ENCODE results near the gene ST8SIA5. TPM values are rescaled to one million over a fixed set of nuclear protein-coding genes. Genes with fewer than 3 reads are reported as not detected.

The ST8SIA5 gene
- total RNA-seq, 1 experiment from 2014 or later, result 5.4 TPM

DNA sequence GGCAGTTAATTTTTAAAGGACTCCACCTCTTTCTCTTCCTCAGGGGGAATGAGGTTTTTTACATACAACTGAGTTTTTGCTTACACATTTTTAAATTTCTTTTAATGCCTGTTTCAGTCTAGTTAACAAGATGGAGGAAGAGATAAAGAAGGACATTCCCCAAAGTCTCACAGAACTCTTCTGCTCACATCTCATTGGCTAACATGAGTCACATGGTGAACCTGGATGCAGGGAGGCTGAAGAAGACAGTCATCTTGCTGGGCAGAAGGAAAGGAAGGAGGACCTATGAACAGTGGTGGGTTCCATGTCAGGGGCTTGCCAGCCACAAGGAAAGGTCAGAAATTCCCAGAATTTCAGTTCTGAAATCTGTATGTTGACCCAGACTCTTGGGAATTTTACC is 10.4 kb upstream of the ST8SIA5 start:
- POLR2A ChIA-PET, result no interaction called here
- H3K27me3 Mint-ChIP-seq (ENCODE audit: low read depth), result peaks cover 5% of the 10 kb centered on the region
- no peaks in the 10 kb centered on the region for H3K36me3 Mint-ChIP-seq
- no peak overlapping the region for H3K4me3 Mint-ChIP-seq
- H3K9me3 Mint-ChIP-seq, result no peaks in the 10 kb centered on the region
- H3K27ac Mint-ChIP-seq, result no peak overlapping the region
- H3K4me1 Mint-ChIP-seq, result peaks cover 34% of the 10 kb centered on the region
- ATAC-seq (no peak), DNase-seq (ENCODE audit: low spot score) (no peak)
- no peak for TF ChIP-seq ZNF416 (CRISPR knock-in tag; IDR thresholded peaks at IDR 0.05)
- TF ChIP-seq USF1 (CRISPR knock-in tag; IDR thresholded peaks at IDR 0.05), result peak; percentile 47; the same call in 1 of the 2 replicates
- TF ChIP-seq, protein P1, sequence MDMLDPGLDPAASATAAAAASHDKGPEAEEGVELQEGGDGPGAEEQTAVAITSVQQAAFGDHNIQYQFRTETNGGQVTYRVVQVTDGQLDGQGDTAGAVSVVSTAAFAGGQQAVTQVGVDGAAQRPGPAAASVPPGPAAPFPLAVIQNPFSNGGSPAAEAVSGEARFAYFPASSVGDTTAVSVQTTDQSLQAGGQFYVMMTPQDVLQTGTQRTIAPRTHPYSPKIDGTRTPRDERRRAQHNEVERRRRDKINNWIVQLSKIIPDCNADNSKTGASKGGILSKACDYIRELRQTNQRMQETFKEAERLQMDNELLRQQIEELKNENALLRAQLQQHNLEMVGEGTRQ (CRISPR knock-in tag; IDR thresholded peaks at IDR 0.05), result peak; percentile 81
- TF ChIP-seq, protein P2, sequence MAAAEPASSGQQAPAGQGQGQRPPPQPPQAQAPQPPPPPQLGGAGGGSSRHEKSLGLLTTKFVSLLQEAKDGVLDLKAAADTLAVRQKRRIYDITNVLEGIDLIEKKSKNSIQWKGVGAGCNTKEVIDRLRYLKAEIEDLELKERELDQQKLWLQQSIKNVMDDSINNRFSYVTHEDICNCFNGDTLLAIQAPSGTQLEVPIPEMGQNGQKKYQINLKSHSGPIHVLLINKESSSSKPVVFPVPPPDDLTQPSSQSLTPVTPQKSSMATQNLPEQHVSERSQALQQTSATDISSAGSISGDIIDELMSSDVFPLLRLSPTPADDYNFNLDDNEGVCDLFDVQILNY (CRISPR knock-in tag; IDR thresholded peaks at IDR 0.05), result no peak
- CTCF ChIA-PET, result no interaction called here

- Mint-ChIP-seq H3K36me3 (no peaks in the 10 kb centered on the region), H3K27me3 (ENCODE audit: low read depth) (peaks cover 19% of the 10 kb centered on the region), H3K4me3 (no peak overlapping the region), H3K27ac (no peak overlapping the region), H3K9me3 (no peaks in the 10 kb centered on the region), H3K4me1 (peaks cover 20% of the 10 kb centered on the region)
- POLR2A ChIA-PET, result no interaction called here
- DNase-seq (ENCODE audit: low spot score) (no peak), ATAC-seq (no peak)
- TF ChIP-seq, protein P3, sequence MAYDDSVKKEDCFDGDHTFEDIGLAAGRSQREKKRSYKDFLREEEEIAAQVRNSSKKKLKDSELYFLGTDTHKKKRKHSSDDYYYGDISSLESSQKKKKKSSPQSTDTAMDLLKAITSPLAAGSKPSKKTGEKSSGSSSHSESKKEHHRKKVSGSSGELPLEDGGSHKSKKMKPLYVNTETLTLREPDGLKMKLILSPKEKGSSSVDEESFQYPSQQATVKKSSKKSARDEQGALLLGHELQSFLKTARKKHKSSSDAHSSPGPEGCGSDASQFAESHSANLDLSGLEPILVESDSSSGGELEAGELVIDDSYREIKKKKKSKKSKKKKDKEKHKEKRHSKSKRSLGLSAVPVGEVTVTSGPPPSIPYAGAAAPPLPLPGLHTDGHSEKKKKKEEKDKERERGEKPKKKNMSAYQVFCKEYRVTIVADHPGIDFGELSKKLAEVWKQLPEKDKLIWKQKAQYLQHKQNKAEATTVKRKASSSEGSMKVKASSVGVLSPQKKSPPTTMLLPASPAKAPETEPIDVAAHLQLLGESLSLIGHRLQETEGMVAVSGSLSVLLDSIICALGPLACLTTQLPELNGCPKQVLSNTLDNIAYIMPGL (CRISPR knock-in tag; IDR thresholded peaks at IDR 0.05), result no peak
- TF ChIP-seq ETV6 (CRISPR knock-in tag; IDR thresholded peaks at IDR 0.05), result no peak
- CTCF ChIA-PET, result interaction anchor here (0.5 to 0.6 kb wide), 2 partner anchors 11 to 94 kb away, joined by 3 read pairs; no protein-coding TSS in a partner anchor
Measured at GRCh38 chr18:46764586-46764985, 7.7 kb upstream of the ST8SIA5 start.

DNA sequence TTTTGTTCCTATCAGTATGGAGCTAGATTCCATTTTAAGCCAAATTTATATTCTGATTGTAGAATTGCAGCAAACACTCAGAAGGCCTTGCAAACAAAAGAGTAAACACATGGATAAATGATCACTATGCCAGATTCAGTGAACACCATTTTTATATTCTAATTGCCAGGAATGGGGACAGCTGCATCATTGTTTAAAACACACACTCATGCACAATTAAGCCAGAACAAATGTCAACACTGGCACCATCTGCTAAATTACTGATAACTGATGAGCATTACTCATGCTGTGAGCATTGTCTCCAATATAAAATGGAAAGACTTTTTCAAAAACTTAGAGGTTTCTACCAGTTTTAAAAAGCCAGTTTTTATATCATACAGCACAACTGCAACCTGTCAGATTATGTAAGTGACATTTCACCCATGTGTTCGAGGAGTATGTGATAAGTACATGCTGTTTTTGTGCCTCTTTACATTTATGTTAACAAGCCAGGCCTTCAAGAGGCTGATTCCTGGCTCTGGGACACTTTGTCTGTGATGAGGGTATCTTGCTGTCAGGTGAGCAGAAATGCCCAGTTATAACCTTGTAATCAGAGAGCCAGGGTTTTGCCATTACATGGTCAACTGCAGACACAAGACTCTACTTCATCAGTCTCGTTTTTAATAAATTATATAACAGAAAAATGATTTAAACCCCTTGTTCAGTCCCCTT is 4.4 kb upstream of the ST8SIA5 start:
- ChIA-PET CTCF (interaction anchor here (1.1 kb wide), 1 partner anchor 103 kb away, joined by 7 read pairs; no protein-coding TSS in a partner anchor), POLR2A (no interaction called here)
- DNase-seq (ENCODE audit: low spot score) (no peak), ATAC-seq (no peak)
- peaks cover 47% of the 10 kb centered on the region for H3K27me3 Mint-ChIP-seq (ENCODE audit: low read depth)
- no peak overlapping the region for H3K4me3 Mint-ChIP-seq
- TF ChIP-seq HMGA2 (CRISPR knock-in tag; IDR thresholded peaks at IDR 0.05) (no peak), PRRX2 (CRISPR knock-in tag; IDR thresholded peaks at IDR 0.05) (no peak), ZBTB21 (CRISPR knock-in tag; IDR thresholded peaks at IDR 0.05; ENCODE audit: borderline replicate concordance) (no peak), GTF2I (CRISPR knock-in tag; conservative IDR thresholded peaks at IDR 0.05) (no peak), EMX1 (CRISPR knock-in tag; IDR thresholded peaks at IDR 0.05) (no peak)
- TF ChIP-seq, protein P4, sequence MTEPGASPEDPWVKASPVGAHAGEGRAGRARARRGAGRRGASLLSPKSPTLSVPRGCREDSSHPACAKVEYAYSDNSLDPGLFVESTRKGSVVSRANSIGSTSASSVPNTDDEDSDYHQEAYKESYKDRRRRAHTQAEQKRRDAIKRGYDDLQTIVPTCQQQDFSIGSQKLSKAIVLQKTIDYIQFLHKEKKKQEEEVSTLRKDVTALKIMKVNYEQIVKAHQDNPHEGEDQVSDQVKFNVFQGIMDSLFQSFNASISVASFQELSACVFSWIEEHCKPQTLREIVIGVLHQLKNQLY (CRISPR knock-in tag; IDR thresholded peaks at IDR 0.05), result no peak
- TF ChIP-seq, protein P5, sequence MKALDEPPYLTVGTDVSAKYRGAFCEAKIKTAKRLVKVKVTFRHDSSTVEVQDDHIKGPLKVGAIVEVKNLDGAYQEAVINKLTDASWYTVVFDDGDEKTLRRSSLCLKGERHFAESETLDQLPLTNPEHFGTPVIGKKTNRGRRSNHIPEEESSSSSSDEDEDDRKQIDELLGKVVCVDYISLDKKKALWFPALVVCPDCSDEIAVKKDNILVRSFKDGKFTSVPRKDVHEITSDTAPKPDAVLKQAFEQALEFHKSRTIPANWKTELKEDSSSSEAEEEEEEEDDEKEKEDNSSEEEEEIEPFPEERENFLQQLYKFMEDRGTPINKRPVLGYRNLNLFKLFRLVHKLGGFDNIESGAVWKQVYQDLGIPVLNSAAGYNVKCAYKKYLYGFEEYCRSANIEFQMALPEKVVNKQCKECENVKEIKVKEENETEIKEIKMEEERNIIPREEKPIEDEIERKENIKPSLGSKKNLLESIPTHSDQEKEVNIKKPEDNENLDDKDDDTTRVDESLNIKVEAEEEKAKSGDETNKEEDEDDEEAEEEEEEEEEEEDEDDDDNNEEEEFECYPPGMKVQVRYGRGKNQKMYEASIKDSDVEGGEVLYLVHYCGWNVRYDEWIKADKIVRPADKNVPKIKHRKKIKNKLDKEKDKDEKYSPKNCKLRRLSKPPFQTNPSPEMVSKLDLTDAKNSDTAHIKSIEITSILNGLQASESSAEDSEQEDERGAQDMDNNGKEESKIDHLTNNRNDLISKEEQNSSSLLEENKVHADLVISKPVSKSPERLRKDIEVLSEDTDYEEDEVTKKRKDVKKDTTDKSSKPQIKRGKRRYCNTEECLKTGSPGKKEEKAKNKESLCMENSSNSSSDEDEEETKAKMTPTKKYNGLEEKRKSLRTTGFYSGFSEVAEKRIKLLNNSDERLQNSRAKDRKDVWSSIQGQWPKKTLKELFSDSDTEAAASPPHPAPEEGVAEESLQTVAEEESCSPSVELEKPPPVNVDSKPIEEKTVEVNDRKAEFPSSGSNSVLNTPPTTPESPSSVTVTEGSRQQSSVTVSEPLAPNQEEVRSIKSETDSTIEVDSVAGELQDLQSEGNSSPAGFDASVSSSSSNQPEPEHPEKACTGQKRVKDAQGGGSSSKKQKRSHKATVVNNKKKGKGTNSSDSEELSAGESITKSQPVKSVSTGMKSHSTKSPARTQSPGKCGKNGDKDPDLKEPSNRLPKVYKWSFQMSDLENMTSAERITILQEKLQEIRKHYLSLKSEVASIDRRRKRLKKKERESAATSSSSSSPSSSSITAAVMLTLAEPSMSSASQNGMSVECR (CRISPR knock-in tag; IDR thresholded peaks at IDR 0.05; ENCODE audit: borderline replicate concordance), result no peak
- TF ChIP-seq, protein P6, sequence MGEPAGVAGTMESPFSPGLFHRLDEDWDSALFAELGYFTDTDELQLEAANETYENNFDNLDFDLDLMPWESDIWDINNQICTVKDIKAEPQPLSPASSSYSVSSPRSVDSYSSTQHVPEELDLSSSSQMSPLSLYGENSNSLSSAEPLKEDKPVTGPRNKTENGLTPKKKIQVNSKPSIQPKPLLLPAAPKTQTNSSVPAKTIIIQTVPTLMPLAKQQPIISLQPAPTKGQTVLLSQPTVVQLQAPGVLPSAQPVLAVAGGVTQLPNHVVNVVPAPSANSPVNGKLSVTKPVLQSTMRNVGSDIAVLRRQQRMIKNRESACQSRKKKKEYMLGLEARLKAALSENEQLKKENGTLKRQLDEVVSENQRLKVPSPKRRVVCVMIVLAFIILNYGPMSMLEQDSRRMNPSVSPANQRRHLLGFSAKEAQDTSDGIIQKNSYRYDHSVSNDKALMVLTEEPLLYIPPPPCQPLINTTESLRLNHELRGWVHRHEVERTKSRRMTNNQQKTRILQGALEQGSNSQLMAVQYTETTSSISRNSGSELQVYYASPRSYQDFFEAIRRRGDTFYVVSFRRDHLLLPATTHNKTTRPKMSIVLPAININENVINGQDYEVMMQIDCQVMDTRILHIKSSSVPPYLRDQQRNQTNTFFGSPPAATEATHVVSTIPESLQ (CRISPR knock-in tag; IDR thresholded peaks at IDR 0.05), result no peak
- H3K36me3 Mint-ChIP-seq, result no peaks in the 10 kb centered on the region
- no peak overlapping the region for H3K27ac Mint-ChIP-seq
- H3K9me3 Mint-ChIP-seq, result no peaks in the 10 kb centered on the region
- H3K4me1 Mint-ChIP-seq, result peaks cover 10% of the 10 kb centered on the region
